Colon (tissue), 2 donors: ENCODE measurements around the gene MMAB.

Source experiments
- FAIRE-seq: peaks from 2 replicates; lab custom pipeline; 2012; peaks lifted over from hg19 to GRCh38; lab: Jason Lieb, UNC
- donor health status: control.
- donor health status: control.

Gene MMAB

DNA sequence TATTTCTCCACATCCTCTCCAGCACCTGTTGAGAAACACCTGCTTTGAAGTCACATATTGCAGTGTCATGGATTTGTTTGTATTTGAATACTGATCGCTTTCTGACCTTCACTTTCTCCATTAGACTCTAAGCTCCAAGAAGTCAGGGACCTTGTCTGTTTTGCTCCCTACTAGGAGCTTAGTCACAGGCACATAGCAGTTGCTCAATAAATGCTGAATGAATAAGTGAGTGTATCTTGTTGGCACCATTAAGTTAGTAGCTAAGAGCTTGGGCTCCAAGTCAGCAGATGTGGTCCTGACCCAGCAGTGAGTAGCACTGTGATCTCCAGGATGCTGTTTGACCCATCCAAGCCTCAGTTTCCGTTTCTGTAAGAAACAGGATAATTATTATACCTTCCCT, 10.4 kb upstream of the MMAB start:
- FAIRE-seq: no peak

DNA sequence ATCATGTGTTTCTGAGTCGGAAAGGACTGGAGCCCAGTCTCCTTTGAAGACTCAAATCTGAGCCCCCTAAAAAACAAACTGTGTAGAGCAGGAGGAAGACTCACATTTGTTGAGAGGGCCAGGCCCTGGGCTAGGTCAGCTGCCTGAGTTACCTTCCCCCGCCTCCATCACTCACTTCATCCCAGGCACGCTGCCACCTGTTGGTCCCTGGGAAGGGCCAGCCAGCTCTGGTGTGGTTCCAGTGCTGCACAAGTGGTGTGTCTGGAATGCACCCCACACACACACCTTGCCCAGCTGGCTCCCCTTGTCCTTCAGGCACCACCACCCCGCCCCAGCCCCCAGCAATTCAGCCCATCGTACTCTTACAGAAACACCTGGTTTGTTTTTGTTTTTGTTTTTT, 9.3 kb upstream of the MMAB start:
- no peak for FAIRE-seq

DNA sequence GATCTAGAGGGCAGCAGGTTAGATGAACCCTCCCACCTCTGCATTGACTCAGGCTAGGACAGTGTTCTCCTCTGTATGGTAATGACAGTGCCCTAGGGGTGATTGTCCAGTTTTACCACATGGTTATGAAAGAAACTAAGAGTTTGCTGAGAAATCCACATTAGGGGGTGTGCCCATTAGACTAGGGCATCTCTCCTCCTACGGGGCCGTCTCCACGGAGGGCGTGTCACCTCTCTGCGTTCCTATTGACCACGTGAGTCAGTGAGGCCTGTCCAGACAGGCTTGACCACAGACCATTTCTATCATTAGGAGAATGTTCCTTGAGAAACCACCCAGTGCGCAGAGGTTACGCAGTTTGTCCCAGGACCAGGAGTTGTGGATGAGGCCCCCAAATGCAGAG, 8.6 kb upstream of the MMAB start:
- FAIRE-seq: no peak

DNA sequence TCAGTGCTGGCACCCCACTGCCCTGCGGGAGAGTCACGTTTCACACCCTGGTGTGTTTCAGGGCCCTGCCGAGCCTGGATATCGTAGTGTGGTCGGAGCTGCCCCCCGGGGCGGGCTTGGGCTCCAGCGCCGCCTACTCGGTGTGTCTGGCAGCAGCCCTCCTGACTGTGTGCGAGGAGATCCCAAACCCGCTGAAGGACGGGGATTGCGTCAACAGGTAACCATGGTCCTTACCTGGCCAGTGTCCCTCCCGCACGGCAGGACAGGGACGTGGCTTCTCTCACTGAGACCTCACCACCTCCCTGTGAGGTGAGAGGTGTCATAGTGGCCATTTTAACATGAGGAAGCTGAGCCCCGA, 8.0 kb upstream of the MMAB start:
- FAIRE-seq: no peak

DNA sequence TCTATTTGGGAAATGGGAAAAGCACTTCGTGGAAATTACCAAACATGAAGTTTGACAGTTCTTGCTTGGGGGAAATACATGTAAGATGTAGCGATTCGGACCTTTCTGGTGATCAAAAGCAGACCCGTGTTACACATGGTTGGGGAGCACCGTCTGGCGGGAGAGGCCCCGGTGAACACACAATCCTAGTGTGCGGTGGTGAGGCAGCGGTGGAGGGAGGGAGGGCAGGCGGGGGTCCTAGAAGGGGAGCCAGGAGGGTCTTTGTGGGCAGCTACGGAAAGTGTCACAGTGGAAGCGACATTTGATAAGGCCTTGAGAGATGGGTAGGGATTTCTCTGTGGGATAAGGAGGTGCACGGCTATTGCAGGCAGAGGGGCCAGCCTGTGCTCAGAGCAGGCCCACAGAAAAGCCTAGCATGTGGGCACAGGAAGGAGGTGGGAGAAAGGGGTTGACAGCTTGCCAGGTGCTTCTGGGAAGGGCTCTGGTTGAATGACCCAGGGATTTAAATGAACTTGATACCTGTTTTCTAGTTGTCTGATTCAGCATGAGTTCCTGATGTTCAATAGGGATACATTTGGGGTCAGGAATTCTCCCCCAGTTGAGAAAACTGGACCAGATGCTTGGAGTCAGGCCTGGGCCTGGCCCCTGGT, 7.5 kb upstream of the MMAB start:
- no peak for FAIRE-seq

DNA sequence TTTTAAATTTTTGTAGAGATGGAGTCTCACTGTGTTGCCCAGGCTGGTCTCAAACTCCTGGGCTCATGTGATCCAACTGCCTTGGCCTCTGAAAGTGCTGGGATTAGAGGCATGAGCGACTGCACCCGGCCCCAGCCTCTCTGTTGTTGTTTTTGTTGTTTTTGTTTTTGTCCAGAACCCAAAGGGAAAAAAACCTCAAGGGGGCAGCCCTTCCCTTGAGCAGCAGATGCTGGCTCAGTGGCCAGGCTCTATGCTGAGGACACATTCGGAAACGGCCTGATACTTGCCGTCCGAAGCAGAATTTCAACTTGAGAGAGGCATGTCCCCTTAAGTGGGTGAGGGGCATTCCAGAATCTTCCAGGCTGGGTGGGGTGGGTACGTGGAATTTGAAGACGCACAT, 7.0 kb upstream of the MMAB start:
- FAIRE-seq: no peak

DNA sequence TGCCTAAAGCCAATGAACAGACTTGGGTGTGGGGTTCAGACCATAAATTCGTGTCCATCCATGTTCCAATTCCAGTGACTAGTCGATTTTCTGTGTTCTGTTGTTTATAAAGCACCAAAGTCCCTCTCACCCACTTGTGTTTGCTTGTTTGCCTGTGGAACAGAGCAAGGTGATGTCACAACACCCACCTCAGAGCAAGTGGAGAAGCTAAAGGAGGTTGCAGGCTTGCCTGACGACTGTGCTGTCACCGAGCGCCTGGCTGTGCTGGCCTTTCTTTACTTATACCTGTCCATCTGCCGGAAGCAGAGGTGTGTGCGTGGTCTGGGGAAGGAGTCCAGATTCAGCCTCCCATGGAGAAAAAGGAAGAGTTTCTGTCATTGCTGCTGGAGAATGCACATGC, 6.3 kb upstream of the MMAB start:
- no peak for FAIRE-seq

DNA sequence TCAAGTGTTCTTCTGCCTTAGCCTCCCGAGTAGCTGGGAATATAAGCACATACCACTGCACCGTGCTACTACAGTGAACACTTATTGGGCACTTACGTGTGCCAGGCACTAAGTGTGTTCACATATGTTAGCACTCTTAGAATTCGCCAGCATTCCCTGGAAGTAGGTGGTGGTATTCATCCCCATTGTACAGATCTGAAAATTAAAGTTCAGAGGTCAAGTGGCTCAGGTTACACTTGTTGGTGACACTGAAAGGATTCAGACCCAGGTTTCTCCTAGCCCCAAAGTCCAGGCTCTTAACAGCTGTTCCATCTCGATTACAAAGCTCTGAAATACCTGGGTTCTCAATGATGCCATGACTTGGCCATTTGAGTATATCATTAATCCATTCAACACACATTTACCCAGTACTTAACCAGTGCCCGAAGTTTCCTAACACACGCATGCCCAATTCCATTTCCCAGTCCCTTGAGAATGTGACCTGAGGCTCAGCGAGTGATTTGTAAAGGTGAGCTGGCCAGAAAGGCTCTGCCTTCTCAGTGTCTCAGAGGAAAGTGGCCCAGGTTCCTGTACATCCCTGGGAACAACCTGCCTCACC, 5.1 kb upstream of the MMAB start:
- no peak for FAIRE-seq

DNA sequence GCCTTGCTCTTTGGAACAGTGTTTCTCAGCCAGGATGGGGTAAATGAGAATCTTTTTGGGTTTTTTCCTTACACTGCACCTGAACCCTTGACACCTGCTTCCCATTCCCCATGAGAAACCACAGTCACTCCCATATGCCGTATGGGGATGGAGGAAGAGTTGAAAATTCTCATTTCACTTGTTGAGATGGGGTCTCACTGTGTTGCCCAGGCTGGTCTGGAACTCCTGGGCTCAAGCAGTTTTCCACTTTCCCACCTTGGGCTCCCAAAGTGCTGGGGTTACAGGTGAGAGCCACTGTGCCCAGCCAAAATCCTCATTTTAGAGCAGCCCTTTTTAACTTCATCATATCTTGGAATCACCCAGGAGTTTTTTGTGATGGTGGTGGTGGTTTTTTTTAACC, 4.0 kb upstream of the MMAB start:
- no peak for FAIRE-seq

DNA sequence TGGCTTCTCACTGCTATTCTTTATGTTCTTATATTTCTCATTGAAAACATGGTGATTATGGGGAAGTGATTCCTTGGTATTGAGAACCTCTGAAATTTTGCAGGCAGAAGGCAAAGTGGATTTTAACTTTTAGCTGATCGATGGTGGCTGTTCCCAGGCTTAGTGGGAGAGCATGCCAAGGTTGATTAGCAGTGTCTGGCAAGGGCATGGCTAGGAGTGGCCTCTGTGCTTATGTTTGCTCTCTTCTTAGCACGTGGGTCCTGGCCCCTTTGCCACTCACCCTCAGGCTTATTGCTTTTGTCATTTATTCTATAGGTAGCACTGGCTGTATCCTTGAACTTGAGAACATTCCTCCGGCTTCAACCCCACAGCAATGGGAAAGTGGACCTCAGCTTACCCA, 2.4 kb upstream of the MMAB start:
- FAIRE-seq: no peak

DNA sequence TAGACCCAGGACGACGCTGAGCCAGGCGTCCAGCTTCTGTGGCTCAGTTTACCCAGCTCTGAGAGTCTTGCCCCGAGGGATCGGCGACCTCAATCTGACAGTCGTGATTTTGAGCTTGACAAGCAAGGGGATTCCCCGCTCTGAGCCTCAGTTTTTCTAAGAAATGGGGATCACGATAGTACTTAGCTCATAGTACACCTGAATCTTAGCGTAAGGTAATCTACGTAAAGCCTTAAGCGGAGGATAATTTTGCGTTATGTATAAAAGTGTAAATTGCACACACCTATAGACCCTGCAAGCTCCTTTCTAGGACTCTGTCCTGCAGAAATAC, 575 bp upstream of the MMAB start:
- FAIRE-seq: no peak

DNA sequence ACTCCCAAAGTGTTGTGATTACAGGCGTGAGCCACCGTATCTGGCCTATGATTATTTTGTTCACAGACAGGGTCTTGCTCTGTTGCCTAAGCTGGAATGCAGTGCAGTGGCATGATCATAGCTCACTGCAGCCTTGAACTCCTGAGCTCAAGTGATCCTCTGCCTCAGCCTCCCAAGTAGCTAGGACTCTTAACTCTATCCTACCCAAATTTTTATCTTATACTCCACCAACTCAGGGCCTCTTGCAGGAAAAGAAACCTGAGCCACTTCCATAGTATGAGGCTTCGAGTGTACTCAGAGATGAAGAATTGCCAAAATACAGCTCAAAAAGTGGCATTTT, 828 bp downstream of the MMAB start:
- no peak for FAIRE-seq

DNA sequence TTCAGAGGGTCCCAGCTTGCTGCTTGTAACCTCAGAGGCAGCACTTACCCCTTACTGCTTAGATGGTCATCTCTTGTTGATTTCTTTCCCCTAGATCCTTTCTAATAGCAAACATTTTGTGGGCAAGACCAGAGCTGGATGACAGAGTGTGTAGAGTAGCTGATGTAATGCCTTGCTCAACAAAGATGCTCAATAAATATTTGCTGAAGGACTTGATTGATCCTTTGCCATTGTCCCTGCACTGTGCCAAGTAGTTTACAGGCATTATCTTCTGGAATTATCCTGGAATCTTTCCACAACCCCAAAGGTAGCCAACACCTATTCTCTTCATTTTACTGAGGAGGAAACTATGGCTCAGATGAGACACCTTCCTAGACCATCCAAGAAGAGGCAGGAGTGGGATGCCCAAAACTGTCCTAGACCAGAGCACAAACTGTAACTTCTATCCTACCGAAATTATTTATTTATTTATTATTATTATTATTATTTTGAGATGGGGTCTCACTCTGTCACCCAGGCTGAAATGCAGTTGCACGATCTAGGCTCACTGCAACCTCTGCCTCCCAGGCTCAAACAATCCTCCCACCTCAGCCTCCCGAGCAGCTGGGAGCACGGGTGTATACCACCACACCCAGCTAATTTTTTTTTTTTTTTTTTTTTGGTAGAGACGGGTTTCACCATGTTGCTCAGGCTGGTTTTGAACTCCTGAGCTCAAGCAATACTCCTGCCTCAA, 1.4 kb downstream of the MMAB start:
- no peak for FAIRE-seq

DNA sequence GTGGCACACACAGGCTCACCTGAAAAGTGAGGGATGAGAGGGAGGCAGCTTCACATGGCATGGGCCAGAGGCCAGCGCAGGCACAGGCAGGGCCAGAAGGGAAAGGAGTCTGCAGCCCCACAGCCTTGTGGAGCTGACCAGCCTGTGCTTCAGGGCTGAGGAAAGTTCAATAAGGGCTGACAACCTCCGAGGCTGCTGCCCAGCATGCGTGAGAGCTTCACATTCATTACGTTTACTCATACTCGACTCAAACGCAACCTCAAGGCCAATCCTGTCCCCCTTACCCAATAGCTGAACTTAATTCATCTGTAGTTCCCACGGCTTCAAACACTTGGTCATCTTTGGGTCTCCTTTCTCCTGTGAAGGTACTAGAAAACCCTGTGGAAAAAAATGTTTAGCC, 4.8 kb downstream of the MMAB start:
- FAIRE-seq: no peak

DNA sequence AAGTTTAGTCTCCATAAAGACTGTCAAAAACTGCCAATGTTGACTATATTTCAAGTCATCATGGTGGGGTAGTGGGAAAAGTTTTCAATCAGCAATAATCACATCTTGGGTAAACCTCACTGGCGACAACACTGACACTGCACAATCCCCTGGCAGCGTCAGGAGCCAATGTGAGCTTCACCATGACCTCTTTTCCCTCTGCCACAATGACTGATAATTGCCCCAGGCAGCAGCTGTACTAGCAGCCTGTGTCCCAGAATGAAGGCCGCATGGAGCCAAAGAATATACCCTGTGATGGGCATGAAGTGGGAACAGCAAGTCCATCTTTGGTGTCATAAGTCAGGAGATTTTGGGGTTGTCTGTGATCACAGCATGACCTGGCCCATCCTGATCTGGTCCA, 5.3 kb downstream of the MMAB start:
- FAIRE-seq: no peak

DNA sequence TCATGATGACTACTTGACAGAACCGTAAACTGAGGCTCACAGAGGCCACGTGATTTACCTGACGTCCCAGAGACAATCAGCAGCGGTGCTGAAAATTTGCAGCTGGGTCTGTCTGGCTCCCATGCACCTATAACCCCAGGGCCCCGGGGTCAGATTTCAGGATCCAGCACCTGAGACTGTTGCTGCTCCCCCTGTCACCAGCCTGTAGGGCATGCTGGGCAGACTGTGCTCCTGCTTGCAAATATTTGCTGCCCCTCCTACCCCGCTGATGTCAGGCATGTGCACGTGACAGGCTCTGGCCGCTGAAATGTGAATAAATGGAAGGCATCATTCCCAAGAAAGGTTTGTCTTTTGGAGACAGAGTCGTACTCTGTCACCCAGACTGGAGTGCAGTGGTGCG, 6.0 kb downstream of the MMAB start:
- FAIRE-seq: no peak

DNA sequence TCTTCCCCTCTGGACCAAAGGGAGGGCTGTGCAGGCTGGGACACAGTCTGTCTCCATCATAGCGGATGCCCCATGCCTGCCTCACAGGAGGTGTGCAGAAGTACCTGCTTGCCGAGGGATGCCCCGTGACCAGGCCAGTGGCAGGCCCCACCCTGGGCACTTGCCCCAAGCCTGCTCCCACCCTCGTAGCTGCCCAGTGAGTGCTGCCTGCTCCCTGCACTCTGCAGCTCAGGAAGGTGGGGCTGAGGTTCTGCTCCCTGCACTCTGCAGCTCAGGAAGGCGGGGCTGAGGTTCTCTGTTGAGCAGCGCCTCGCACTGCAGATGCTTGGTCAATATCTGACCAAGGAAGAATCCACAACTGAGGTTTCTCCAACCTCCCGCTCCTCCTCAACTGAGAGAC, 6.9 kb downstream of the MMAB start:
- no peak for FAIRE-seq

DNA sequence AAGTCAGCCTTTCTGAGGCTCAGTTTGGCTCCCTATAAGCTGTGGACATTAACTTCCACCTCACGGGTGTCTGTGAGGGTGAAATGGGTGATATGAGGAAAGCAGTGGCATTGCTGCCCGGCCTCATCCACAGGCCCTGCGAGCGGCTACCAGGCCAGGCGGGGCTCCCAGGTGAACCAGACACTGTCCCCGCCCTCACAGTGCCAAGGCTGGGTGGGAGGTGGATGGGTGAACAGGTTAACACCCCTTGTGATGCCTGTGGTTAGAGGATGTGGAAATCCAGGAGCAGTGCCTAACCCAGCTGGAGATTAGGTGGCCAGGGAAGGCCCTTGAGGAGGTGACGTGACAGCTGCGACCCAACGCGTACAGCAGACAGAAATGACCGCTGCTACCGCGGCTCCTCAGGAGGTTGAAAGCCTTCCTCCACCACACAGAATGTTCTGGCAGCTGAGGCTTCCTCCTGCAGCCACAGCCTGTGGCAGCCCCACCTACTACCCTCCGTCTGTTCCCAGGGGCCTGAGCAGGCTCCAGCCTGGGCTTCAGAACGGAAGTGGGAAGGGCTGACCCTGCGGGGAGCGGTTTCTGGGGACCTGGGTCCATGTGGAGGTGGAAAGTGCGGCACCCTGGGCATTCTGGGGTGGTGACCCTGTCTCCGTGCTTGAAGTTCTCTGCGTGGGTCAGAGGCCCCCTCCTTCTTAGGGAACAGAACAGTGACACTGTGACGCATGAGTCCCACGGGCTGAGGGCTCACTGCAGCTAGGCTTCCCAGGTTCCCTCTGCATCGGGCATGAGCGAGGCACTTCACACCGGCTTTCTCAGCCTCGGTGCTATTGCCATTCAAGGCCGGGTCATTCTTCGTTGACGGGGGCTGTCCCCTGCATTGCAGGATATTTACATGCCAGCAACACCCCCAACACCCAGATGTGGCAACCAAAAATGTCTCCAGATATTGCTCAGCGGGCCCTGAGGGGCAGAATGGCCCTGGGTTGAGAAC, 9.7 kb downstream of the MMAB start:
- FAIRE-seq: no peak

DNA sequence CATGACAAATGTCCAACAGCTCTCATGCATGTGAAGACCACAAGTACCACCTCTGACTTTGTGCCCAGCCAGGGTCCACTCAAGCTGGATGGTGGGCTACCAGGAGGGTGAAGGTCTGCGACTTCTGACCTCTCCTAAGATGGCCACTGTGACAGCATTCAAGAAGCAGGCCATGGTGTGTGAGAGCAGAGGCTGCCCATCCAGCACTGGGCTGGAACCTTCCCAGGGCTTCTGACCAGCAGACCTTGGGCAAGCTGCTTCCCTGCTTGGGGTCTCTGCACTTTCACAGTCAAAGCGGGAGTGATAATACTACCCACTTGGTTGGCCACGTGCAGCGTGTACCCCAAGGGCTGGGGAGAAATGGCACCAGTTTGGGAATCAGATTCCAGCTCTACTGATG, 10.4 kb downstream of the MMAB start:
- FAIRE-seq: no peak

DNA sequence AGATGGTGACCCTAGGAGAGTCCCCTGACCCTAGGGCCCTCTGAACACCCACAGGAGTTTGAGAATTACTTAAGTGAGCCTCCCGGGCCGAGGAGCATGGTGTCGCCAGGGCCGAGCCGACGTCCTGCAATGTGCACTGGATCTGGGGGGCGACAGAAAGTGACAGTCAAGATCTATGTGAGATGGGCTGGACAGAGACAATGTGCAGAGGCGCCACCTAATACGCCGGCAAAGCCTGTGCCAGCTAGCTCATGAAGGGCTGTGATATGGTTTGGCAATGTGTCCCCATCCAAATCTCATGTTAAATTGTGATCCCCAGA, 11.6 kb downstream of the MMAB start:
- no peak for FAIRE-seq

DNA sequence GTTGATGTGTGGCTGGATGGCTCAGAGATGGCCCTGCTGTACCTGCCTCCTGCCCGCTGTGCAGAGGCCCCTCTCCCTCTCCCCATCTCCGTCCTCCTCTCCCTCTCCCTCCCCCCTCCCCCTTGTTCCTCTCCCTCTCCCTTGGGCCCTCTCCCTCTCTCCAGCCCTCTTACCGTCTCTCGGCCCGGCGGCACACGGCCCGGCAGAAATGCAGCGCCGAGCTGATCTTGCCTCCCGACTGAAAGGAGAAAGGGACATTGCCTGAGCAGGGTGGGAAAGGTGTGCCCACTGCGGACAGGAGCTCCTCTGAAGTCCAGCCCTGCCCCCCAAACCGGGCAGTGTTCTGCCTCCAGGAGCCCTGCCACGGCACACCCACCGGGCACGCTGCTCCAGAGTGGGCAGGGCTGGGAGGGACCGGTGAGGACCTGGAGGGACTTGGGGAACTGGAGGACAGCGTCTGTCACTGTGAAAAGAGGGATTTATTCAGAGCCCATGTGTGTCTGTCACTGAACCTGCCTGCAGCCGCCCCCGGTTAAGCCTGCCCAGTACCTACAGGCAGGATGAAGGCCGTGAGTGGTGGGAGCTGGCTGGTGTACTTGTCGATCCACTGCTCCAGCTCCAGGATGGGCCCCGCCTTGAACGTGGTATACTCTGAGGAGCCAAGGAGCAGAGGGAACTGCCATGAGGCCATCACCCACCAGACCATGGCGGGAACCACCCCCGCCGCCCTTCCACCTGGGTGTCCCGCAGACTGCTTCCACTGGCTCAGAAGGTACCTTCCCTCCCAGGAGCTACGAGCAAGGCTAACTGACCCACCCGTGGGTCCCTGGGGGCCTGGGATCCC, 12.2 kb downstream of the MMAB start:
- FAIRE-seq: no peak

DNA sequence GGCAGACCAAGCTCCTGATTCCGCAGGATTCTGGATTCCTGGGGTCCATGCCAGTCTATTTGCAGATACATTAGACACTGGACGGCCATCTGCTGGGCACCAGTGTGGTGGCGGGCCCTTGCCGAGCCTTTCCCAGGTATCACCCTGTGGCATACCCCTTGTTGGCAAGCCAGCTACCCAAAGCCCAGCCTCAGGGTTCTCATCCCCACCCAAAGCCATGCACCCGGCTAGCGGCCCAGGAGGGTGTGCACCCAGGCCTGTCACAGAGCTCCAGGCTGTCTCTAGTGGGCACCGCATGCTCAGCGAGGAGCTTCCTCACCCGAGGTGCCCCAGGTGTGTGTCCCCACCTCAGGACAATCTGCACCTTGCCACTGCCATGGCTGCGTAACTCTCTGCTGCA, 13.7 kb downstream of the MMAB start:
- FAIRE-seq: no peak

DNA sequence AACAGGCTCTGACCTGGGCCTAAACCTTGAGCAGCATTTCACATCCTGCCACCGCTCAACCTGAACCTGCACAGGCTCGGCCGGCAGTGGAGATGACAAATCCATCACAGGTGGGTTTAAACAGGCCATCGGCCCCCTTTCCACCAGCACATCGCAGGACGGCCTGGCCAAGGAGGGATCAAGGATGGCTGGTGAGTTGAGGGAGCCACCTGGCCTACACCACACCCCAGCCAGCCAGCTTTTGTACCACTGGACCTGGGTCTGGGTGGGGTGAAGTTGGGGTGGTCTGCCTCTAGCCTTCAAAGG, 14.2 kb downstream of the MMAB start:
- no peak for FAIRE-seq
